ENCODE results near the gene PRXL2B. TPM values are rescaled to one million over a fixed set of nuclear protein-coding genes. Genes with fewer than 3 reads are reported as not detected.
"Not testable (repeated sequence)": the region's sequence is repeated elsewhere in the genome, so short reads cannot be mapped to it uniquely, and the experiment has no call there.

The PRXL2B gene
- total RNA-seq, 2 donors from 2014 or later, result 34.8 to 39.2 TPM

GRCh38 chr1:2575801-2576663 is 10.5 kb upstream of the PRXL2B start:
- Mint-ChIP-seq H3K36me3 (ENCODE audit: insufficient read depth in 2 of 2) (peaks cover 20% of the 10 kb centered on the region in 2 donors), H3K9me3 (peaks cover 13 to 21% of the 10 kb centered on the region in 2 donors), H3K27me3 (ENCODE audit: low read depth) (no peaks in the 10 kb centered on the region), H3K4me3 (peak overlapping the region; percentile 21 to 43), H3K4me1 (ENCODE audit: low read depth) (peaks cover 47% of the 10 kb centered on the region), H3K27ac (no peak overlapping the region)
- DNase-seq, result no peak
- no peak for ATAC-seq (replicated peaks in 1 of 2)

- Mint-ChIP-seq H3K9me3 (peaks cover 11 to 19% of the 10 kb centered on the region in 2 donors), H3K36me3 (ENCODE audit: insufficient read depth in 2 of 2) (peaks cover 17 to 20% of the 10 kb centered on the region in 2 donors), H3K4me1 (ENCODE audit: low read depth) (peaks cover 63% of the 10 kb centered on the region), H3K27ac (peak overlapping the region; percentile 90), H3K4me3 (peak overlapping the region; percentile 64 to 74)
- ATAC-seq (replicated peaks in 1 of 2) (peak; percentile 58 to 62), DNase-seq (peak; percentile 37 to 54)
- not testable (repeated sequence) for H3K27me3 Mint-ChIP-seq (ENCODE audit: low read depth)
These were observed 9.0 kb upstream of the PRXL2B start for GRCh38 chr1:2577565-2578075.

GRCh38 chr1:2578758-2579118 is 7.8 kb upstream of the PRXL2B start:
- no peak for ATAC-seq (replicated peaks in 1 of 2)
- peaks cover 74% of the 10 kb centered on the region for H3K4me1 Mint-ChIP-seq (ENCODE audit: low read depth)
- H3K36me3 Mint-ChIP-seq (ENCODE audit: insufficient read depth in 2 of 2), result peaks cover 9% of the 10 kb centered on the region in 2 donors
- no peaks in the 10 kb centered on the region for H3K27me3 Mint-ChIP-seq (ENCODE audit: low read depth)
- peak overlapping the region; percentile 90 for H3K27ac Mint-ChIP-seq
- H3K4me3 Mint-ChIP-seq, result peak overlapping the region; percentile 64 to 74
- DNase-seq, result no peak
- peaks cover 2 to 10% of the 10 kb centered on the region in 2 donors for H3K9me3 Mint-ChIP-seq

- Mint-ChIP-seq H3K4me1 (ENCODE audit: low read depth) (peaks cover 88% of the 10 kb centered on the region), H3K27me3 (ENCODE audit: low read depth) (no peaks in the 10 kb centered on the region), H3K9me3 (peaks cover 0 to 3% of the 10 kb centered on the region in 2 donors), H3K36me3 (ENCODE audit: insufficient read depth in 2 of 2) (peaks cover 3 to 6% of the 10 kb centered on the region in 2 donors), H3K27ac (no peak overlapping the region), H3K4me3 (peak overlapping the region in 1 of 2 donors; percentile 58)
- ATAC-seq (replicated peaks in 1 of 2) (no peak), DNase-seq (no peak)
These were observed 5.9 kb upstream of the PRXL2B start for GRCh38 chr1:2580691-2581090.

GRCh38 chr1:2582391-2582790 is 4.2 kb upstream of the PRXL2B start:
- DNase-seq (no peak), ATAC-seq (replicated peaks in 1 of 2) (no peak)
- H3K4me3 Mint-ChIP-seq, result no peak overlapping the region
- peaks cover 6% of the 10 kb centered on the region in 2 donors for H3K36me3 Mint-ChIP-seq (ENCODE audit: insufficient read depth in 2 of 2)
- no peak overlapping the region for H3K27ac Mint-ChIP-seq
- H3K27me3 Mint-ChIP-seq (ENCODE audit: low read depth), result no peaks in the 10 kb centered on the region
- H3K4me1 Mint-ChIP-seq (ENCODE audit: low read depth), result peaks cover 75% of the 10 kb centered on the region
- H3K9me3 Mint-ChIP-seq, result peaks cover 0 to 3% of the 10 kb centered on the region in 2 donors

GRCh38 chr1:2583331-2583791 is 3.2 kb upstream of the PRXL2B start:
- Mint-ChIP-seq H3K4me1 (ENCODE audit: low read depth) (peaks cover 65% of the 10 kb centered on the region), H3K27me3 (ENCODE audit: low read depth) (no peaks in the 10 kb centered on the region), H3K4me3 (peak overlapping the region; percentile 95 to 98), H3K27ac (peak overlapping the region; percentile 11), H3K9me3 (peaks cover 0 to 3% of the 10 kb centered on the region in 2 donors), H3K36me3 (ENCODE audit: insufficient read depth in 2 of 2) (peaks cover 6% of the 10 kb centered on the region in 2 donors)
- ATAC-seq (replicated peaks in 1 of 2) (peak; percentile 24 to 29), DNase-seq (peak; percentile 56 to 65)

GRCh38 chr1:2583871-2584351 is 2.7 kb upstream of the PRXL2B start:
- Mint-ChIP-seq H3K4me1 (ENCODE audit: low read depth) (peaks cover 60% of the 10 kb centered on the region), H3K36me3 (ENCODE audit: insufficient read depth in 2 of 2) (peaks cover 4 to 6% of the 10 kb centered on the region in 2 donors), H3K4me3 (peak overlapping the region; percentile 95 to 98), H3K27me3 (ENCODE audit: low read depth) (no peaks in the 10 kb centered on the region), H3K9me3 (peaks cover 0 to 1% of the 10 kb centered on the region in 2 donors), H3K27ac (peak overlapping the region; percentile 11)
- DNase-seq (peak; percentile 52 to 56), ATAC-seq (replicated peaks in 1 of 2) (no peak)

GRCh38 chr1:2584686-2585317 is 1.8 kb upstream of the PRXL2B start:
- Mint-ChIP-seq H3K27me3 (ENCODE audit: low read depth) (no peaks in the 10 kb centered on the region), H3K9me3 (no peaks in the 10 kb centered on the region), H3K4me3 (peak overlapping the region; percentile 95 to 98), H3K4me1 (ENCODE audit: low read depth) (peaks cover 51% of the 10 kb centered on the region), H3K27ac (peak overlapping the region; percentile 11), H3K36me3 (ENCODE audit: insufficient read depth in 2 of 2) (peaks cover 2 to 6% of the 10 kb centered on the region in 2 donors)
- DNase-seq (no peak), ATAC-seq (replicated peaks in 1 of 2) (no peak)

- H3K4me1 Mint-ChIP-seq (ENCODE audit: low read depth), result peaks cover 47% of the 10 kb centered on the region
- peak overlapping the region; percentile 95 to 98 for H3K4me3 Mint-ChIP-seq
- ATAC-seq (replicated peaks in 1 of 2), result peak; percentile 46 to 52
- peak; percentile 74 to 76 for DNase-seq
- peaks cover 2 to 6% of the 10 kb centered on the region in 2 donors for H3K36me3 Mint-ChIP-seq (ENCODE audit: insufficient read depth in 2 of 2)
- H3K27me3 Mint-ChIP-seq (ENCODE audit: low read depth), result no peaks in the 10 kb centered on the region
- no peaks in the 10 kb centered on the region for H3K9me3 Mint-ChIP-seq
- peak overlapping the region; percentile 91 for H3K27ac Mint-ChIP-seq
These were observed 1.1 kb upstream of the PRXL2B start for GRCh38 chr1:2585318-2586092.

- Mint-ChIP-seq H3K27ac (no peak overlapping the region), H3K27me3 (ENCODE audit: low read depth) (no peaks in the 10 kb centered on the region), H3K9me3 (no peaks in the 10 kb centered on the region), H3K4me3 (peak overlapping the region; percentile 89 to 92), H3K4me1 (ENCODE audit: low read depth) (peaks cover 29% of the 10 kb centered on the region), H3K36me3 (ENCODE audit: insufficient read depth in 2 of 2) (peaks cover 2 to 3% of the 10 kb centered on the region in 2 donors)
- peak in 1 of 2 donors; percentile 1 for ATAC-seq (replicated peaks in 1 of 2)
- DNase-seq, result peak in 1 of 2 donors; percentile 47
These were observed 688 bp downstream of the PRXL2B start for GRCh38 chr1:2587071-2587859.

GRCh38 chr1:2587860-2588571 is 1.4 kb downstream of the PRXL2B start:
- H3K27ac Mint-ChIP-seq, result no peak overlapping the region
- H3K4me3 Mint-ChIP-seq, result peak overlapping the region; percentile 89 to 92
- H3K4me1 Mint-ChIP-seq (ENCODE audit: low read depth), result peaks cover 22% of the 10 kb centered on the region
- no peak for ATAC-seq (replicated peaks in 1 of 2)
- H3K9me3 Mint-ChIP-seq, result no peaks in the 10 kb centered on the region
- no peaks in the 10 kb centered on the region for H3K27me3 Mint-ChIP-seq (ENCODE audit: low read depth)
- DNase-seq, result no peak
- H3K36me3 Mint-ChIP-seq (ENCODE audit: insufficient read depth in 2 of 2), result peaks cover 2 to 3% of the 10 kb centered on the region in 2 donors

Data from activated T-cell treated with anti-CD3 and anti-CD28 coated beads, Interleukin-2, amount 50 U/mL, for 72 hours (primary cell).